GM23338 (cell line): ENCODE data around the gene LRBA.

Experiments
- EZH2phosphoT487 ChIP-seq: fragments of 200-600 bp; sonication (generic); IDR thresholded peaks from one replicate; pipeline ENCODE4 v1.8.1; 2018; ENCODE audit warnings: antibody characterized with exemption; ENCODE audit not compliant: unreplicated experiment
- JUNB ChIP-seq: IDR thresholded peaks from one replicate; pipeline ENCODE4 v1.6.1; 2016; ENCODE audit warnings: antibody characterized with exemption; ENCODE audit not compliant: unreplicated experiment
- POLR2AphosphoS5 ChIP-seq: IDR thresholded peaks from 2 replicates; pipeline ENCODE4 v1.6.1; 2016; ENCODE audit warnings: antibody characterized with exemption, low read depth
- TF ChIP-seq, protein P1 (sequence below), 2 experiments: fragments of 200-600 bp in 1 of 2; sonication (generic) in 1 of 2; conservative IDR thresholded peaks; 2 replicates each; pipeline versions ENCODE4 v1.5.1 to v1.6.1; 2016 to 2017; ENCODE audit warnings: antibody characterized with exemption in 2 of 2, low read depth in 2 of 2, mild to moderate bottlenecking in 2 of 2, moderate library complexity in 1 of 2

DNA sequence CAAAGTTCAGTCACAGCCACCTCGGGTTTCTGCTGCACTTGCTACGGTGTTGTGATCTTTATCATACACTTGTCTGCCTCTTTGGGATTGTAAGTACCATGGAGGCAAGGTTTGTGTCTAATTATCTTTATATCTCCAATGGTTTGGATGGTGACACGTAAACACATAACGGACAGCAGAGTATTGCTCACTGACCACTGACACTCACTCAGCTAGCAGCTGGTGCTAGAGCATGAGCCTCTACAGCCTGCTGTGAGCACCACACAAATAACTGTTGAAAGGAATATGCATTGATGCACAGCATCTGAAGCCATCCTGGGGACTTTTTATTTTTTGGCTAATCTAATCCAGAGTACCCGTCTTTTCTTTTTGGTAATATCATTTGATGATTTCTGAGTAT, 780.8 kb downstream of the LRBA start:
- TF ChIP-seq, protein P1, sequence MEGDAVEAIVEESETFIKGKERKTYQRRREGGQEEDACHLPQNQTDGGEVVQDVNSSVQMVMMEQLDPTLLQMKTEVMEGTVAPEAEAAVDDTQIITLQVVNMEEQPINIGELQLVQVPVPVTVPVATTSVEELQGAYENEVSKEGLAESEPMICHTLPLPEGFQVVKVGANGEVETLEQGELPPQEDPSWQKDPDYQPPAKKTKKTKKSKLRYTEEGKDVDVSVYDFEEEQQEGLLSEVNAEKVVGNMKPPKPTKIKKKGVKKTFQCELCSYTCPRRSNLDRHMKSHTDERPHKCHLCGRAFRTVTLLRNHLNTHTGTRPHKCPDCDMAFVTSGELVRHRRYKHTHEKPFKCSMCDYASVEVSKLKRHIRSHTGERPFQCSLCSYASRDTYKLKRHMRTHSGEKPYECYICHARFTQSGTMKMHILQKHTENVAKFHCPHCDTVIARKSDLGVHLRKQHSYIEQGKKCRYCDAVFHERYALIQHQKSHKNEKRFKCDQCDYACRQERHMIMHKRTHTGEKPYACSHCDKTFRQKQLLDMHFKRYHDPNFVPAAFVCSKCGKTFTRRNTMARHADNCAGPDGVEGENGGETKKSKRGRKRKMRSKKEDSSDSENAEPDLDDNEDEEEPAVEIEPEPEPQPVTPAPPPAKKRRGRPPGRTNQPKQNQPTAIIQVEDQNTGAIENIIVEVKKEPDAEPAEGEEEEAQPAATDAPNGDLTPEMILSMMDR (conservative IDR thresholded peaks at IDR 0.05; ENCODE audit: low read depth in 2 of 2): no peak
- TF ChIP-seq EZH2phosphoT487 (no peak), POLR2AphosphoS5 (no peak), JUNB (no peak)
